ENCODE results near the gene ASPSCR1. TPM values are rescaled to one million over a fixed set of nuclear protein-coding genes. Genes with fewer than 3 reads are reported as not detected.
A peak's percentile ranks its signal among the peaks of the same experiment; 100 is the strongest.

ASPSCR1 gene
- total and polyA plus RNA-seq, 9 of the 15 experiments (the other 6 are each of a cell fraction or from before 2014, with no cell fraction given): 0.90 to 36.9 (median 11.6) TPM

DNA sequence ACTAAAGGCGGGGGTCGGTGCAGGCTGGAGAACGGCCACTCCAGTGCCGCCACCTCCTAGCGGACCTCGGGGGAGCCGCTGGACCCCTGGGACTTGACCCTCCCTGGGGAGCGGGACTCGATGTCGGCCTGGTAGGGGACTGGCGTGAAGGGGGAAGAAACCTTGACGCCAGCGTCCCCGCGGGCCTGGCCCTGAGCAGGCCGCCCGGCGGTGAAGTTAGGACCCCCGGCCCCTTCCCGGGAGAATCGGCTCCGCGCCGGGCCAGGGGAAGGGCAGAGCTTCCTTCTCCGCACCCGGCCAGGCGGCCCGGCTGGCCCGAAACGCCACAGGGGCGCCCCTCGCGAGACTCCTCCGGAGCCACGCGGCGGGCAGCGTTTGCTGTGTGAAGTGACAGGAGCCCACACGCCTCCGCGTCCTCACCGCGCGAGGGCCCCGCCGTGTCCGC is 87.8 kb downstream of the ASPSCR1 start (continued):
- no peak for TF ChIP-seq ETV6 (IDR thresholded peaks at IDR 0.05; ENCODE audit: borderline replicate concordance in 1 of 2, low read depth in 2 of 2, low read length in 1 of 2)
- no peak for TF ChIP-seq ETV6 (CRISPR knock-in tag; IDR thresholded peaks at IDR 0.05; ENCODE audit: borderline replicate concordance)
- TF ChIP-seq SRSF1 (IDR thresholded peaks at IDR 0.05; ENCODE audit: low read depth, low read length): no peak
- no peak for TF ChIP-seq LEF1 (IDR thresholded peaks at IDR 0.05)
- no peak for TF ChIP-seq GTF2B (IDR thresholded peaks at IDR 0.05; ENCODE audit: extremely low read depth, insufficient read length)
- TF ChIP-seq JUNB (CRISPR knock-in tag; conservative IDR thresholded peaks at IDR 0.05): no peak
- TF ChIP-seq SP2 (IDR thresholded peaks at IDR 0.05; ENCODE audit: extremely low read depth, low read depth, low read length, poor library complexity, severe bottlenecking): no peak
- TF ChIP-seq POLR3G (IDR thresholded peaks at IDR 0.05; ENCODE audit: extremely low read depth, insufficient read length, insufficient replicate concordance): no peak
- no peak for TF ChIP-seq NFE2 (IDR thresholded peaks at IDR 0.05; ENCODE audit: low read depth)
- no peak for TF ChIP-seq ARID1B (IDR thresholded peaks at IDR 0.05)
- TF ChIP-seq, protein P1, sequence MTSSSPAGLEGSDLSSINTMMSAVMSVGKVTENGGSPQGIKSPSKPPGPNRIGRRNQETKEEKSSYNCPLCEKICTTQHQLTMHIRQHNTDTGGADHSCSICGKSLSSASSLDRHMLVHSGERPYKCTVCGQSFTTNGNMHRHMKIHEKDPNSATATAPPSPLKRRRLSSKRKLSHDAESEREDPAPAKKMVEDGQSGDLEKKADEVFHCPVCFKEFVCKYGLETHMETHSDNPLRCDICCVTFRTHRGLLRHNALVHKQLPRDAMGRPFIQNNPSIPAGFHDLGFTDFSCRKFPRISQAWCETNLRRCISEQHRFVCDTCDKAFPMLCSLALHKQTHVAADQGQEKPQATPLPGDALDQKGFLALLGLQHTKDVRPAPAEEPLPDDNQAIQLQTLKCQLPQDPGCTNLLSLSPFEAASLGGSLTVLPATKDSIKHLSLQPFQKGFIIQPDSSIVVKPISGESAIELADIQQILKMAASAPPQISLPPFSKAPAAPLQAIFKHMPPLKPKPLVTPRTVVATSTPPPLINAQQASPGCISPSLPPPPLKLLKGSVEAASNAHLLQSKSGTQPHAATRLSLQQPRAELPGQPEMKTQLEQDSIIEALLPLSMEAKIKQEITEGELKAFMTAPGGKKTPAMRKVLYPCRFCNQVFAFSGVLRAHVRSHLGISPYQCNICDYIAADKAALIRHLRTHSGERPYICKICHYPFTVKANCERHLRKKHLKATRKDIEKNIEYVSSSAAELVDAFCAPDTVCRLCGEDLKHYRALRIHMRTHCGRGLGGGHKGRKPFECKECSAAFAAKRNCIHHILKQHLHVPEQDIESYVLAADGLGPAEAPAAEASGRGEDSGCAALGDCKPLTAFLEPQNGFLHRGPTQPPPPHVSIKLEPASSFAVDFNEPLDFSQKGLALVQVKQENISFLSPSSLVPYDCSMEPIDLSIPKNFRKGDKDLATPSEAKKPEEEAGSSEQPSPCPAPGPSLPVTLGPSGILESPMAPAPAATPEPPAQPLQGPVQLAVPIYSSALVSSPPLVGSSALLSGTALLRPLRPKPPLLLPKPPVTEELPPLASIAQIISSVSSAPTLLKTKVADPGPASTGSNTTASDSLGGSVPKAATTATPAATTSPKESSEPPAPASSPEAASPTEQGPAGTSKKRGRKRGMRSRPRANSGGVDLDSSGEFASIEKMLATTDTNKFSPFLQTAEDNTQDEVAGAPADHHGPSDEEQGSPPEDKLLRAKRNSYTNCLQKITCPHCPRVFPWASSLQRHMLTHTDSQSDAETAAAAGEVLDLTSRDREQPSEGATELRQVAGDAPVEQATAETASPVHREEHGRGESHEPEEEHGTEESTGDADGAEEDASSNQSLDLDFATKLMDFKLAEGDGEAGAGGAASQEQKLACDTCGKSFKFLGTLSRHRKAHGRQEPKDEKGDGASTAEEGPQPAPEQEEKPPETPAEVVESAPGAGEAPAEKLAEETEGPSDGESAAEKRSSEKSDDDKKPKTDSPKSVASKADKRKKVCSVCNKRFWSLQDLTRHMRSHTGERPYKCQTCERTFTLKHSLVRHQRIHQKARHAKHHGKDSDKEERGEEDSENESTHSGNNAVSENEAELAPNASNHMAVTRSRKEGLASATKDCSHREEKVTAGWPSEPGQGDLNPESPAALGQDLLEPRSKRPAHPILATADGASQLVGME (CRISPR knock-in tag; IDR thresholded peaks at IDR 0.05): no peak
- TF ChIP-seq ZNF3 (CRISPR knock-in tag; IDR thresholded peaks at IDR 0.05): no peak
- TF ChIP-seq GMEB1 (CRISPR knock-in tag; IDR thresholded peaks at IDR 0.05): no peak
- TF ChIP-seq MYC (IDR thresholded peaks at IDR 0.05; ENCODE audit: low read depth, low read length): peak; percentile 82
- no peak for TF ChIP-seq MYC (CRISPR knock-in tag; IDR thresholded peaks at IDR 0.05; ENCODE audit: borderline replicate concordance, low read depth)
- TF ChIP-seq ZNF253 (CRISPR knock-in tag; conservative IDR thresholded peaks at IDR 0.05): no peak
- 0 out of 2 replicates have a peak, but pooled peaks have one; percentile 27 for TF ChIP-seq TGIF2 (CRISPR knock-in tag; IDR thresholded peaks at IDR 0.05)
- TF ChIP-seq BRF2 (IDR thresholded peaks at IDR 0.05; ENCODE audit: borderline replicate concordance, insufficient read depth, insufficient read length): no peak
- TF ChIP-seq PHB (CRISPR knock-in tag; IDR thresholded peaks at IDR 0.05): no peak
- TF ChIP-seq NR2C2 (CRISPR knock-in tag; IDR thresholded peaks at IDR 0.05): no peak
- TF ChIP-seq NR2C2 (tag; IDR thresholded peaks at IDR 0.05): 0 out of 2 replicates have a peak, but pooled peaks have one; percentile 96

All from K562 (cell line).